Activated T-cell treated with anti-CD3 and anti-CD28 coated beads, Interleukin-2, amount 50 U/mL, for 48 hours (primary cell): ENCODE data around the gene CTF1.

Source experiments
- DNase-seq, 2 experiments: peaks; one replicate each; pipeline ENCODE4 v3.0.0-alpha.2; 2020

The CTF1 gene

DNA sequence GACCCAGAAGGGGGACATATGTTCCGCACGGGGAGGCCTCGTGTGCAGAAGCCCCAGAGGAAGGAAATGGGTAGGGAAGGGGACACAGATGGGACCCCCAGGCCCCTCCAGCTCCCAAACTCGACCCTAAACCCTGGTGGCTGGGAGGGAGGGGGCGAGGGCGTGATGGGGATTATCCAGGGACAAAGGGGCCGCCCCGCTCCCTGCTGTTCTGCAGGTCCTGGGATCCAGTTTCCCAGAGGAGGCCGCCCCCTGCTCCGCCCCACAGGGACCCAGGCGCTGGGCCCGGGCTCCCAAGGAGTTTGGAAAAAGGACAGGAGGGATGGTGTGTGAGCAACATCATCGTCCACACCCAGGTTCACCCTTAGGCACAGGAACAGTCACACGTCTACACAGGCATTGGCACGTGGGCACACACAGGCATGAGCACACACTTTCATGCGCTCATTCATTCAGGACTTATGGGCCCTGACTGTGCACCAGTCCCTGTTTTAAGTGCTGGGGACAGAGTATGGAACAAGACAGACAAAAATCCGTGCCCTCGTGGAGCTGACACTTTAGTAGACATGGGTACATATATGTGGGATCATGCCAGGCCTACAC lies 14.1 kb downstream of the CTF1 start:
- no peak for DNase-seq

DNA sequence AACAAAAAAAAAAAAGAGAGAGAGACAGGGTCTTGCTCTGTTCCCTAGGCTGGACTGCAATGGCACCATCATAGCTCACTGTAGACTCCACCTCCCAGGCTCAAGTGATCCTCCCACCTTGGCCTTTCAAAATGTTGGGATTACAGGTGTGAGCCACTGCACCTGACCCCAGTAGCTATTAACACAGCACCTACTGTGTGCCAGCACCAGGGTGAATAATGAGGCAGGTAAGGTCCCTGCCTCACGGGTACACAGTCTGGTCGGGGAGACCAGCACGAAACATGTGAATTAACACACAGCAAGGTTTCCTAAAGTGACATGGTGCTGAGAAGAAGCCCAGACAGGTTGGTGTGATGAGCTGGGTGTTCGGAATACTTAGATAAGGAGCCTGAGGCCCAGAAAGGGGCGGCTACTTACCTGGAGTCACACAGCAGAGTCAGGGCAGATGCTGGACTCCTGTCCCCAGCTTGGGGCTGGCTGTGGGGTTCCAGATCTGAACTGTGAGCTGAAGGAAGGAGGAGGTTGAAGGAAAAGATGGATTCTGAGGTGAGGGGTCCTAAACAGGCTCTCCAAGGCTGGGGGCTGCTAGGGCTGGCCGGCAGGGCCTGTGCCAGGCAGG lies 16.5 kb downstream of the CTF1 start:
- DNase-seq, result no peak

DNA sequence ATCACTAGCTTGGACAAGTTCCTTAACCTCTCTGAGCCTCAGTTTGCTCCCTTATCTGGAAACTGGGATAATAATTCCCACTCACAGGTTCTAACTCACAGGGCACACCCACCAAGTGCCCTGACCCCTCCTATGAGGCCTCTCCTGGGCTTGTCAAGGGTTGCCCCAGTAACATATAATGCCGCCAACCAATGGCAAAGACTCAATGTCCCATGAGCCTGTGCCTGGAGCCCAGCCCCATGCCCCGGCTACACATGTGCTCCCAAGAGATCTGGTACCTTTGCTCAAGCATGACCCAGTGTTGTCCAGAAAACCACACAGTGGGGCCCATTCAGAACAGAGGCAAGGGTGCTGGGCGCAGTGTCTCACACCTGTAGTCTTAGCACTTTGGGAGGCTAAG lies 18.4 kb downstream of the CTF1 start:
- DNase-seq, result no peak

GRCh38 chr16:30918614-30919013 lies 22.2 kb downstream of the CTF1 start:
- no peak for DNase-seq

DNA sequence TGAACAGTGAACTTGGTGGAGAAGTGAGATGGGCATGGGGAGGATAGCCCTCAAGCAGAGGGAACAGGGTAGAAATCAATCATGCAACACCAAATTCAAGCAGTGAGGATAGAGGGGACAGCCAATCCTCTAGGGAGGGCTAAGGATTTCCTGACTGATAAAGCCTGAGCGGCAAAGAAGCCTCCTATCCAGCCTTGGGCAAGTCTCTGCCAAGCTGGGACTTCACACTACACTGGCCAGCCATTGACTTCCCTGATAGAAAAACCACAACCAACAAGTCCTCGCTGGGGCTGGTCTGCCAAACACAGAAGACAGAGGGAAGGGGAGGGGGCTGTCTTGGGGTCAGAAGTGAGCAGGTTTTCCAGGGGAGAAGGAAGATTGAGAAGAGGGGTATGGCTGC lies 24.5 kb downstream of the CTF1 start:
- no peak for DNase-seq

GRCh38 chr16:30921459-30921747 lies 25.0 kb downstream of the CTF1 start:
- no peak for DNase-seq

- DNase-seq, result peak; percentile 92 to 94
Observed at GRCh38 chr16:30921748-30922419, 25.5 kb downstream of the CTF1 start.

DNA sequence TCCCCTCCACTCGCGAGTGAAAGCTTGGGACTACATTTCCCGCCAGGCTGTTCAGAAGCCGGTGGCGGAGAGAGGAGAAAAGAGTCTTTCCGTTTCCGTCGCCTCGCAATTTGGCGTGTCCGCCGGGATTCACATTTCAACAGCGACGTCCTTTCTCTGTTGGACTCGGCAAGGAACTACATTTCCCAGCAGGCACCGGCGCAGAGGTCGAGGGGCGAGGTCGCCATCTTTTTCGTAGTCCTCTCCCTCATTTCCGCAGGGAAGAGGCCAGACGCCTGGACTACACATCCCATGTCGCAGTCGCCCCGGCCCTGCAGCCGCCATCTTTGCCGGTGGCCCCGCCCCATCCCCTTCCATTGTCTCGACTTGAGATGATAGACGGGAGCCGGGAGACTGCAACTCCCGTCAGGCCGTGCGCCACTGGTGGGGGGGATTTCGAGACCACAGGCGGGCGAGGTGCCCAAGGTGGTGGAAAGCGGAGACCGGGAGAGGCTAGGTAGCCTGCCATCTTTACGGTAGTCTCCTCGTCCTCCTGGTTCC lies 26.1 kb downstream of the CTF1 start:
- peak; percentile 100 for DNase-seq

DNA sequence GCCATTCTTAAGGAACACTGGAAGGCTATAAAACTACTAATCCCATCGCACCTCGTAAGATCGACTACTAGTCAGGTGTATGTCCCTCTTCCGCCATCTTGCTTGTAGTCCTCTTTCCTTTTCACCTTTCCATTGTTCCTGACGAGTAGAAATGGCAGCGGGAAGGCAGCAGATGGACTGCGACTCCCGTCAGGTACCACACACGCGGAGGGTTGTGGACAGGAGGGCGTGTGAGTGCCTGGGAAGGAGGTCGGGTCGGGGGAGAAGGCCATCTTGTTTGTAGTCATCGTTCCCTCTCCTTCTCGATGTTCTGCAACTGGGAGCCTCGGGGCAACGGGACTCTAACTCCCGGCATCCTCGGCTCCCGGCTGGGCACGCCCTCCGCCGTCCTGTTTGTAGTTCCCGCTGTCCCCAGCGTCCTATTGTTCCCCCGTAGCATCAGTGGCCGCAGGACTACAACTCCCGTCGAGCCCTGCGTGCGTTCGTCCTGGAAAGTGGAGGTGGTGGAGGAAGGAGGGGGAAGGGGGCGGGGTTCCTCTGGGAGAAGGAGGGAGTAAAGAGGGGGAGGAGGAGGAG lies 26.6 kb downstream of the CTF1 start:
- DNase-seq, result peak; percentile 96

- DNase-seq, result no peak
Observed at GRCh38 chr16:30923554-30924075, 27.2 kb downstream of the CTF1 start, which contains the start of gene FBXL19. FBXL19 (plus strand) TSS chr16:30923572; CDS start chr16:30925755, 2,183 bp downstream.

DNA sequence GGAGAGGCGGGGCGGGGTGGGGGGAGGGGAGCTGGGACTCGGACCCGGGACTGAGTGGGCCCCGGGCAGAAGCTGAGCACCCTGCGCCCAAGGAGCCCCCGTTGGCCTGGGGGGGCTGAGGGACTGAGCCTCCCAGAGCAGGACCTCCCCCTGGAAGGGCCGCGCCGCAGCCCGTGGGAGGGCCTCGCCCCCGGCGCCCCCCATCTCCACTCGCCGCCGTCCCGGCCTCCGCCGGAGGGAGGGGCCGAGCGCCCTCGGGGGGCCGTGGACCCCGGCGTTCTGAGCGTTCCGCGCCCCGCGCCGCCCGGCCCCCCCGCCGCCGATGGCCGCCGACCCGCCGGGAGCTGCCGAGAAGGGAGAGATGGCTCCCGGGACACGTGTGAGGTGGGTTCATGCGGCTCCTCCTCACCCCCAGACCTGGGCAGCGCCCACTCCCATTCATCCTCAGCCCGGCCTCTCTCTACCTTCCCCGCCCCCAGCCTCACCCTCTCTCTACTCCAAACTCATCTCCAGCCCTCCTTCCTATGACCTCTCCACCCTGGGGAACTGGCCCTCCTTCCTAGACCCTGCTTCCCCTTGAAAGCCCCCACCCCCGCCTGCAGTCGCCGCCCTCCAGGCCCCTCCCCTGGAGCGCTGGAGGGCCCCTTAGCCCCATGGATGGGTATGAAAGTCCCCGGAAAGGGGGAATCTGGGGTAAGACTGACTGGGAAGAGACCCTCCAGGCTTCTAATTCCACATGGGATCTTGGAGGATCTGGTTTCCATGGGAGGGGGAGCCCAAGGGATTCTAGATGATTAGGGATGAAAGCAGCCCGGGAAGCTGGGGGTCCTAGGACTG lies 27.9 kb downstream of the CTF1 start:
- DNase-seq, result peak in 1 of 2 experiments; percentile 44

- DNase-seq, result no peak
Observed at GRCh38 chr16:30924913-30925631, 28.7 kb downstream of the CTF1 start.

GRCh38 chr16:30925632-30925987 lies 29.2 kb downstream of the CTF1 start:
- no peak for DNase-seq

- no peak for DNase-seq
Observed at GRCh38 chr16:30925995-30926811, 29.8 kb downstream of the CTF1 start.

DNA sequence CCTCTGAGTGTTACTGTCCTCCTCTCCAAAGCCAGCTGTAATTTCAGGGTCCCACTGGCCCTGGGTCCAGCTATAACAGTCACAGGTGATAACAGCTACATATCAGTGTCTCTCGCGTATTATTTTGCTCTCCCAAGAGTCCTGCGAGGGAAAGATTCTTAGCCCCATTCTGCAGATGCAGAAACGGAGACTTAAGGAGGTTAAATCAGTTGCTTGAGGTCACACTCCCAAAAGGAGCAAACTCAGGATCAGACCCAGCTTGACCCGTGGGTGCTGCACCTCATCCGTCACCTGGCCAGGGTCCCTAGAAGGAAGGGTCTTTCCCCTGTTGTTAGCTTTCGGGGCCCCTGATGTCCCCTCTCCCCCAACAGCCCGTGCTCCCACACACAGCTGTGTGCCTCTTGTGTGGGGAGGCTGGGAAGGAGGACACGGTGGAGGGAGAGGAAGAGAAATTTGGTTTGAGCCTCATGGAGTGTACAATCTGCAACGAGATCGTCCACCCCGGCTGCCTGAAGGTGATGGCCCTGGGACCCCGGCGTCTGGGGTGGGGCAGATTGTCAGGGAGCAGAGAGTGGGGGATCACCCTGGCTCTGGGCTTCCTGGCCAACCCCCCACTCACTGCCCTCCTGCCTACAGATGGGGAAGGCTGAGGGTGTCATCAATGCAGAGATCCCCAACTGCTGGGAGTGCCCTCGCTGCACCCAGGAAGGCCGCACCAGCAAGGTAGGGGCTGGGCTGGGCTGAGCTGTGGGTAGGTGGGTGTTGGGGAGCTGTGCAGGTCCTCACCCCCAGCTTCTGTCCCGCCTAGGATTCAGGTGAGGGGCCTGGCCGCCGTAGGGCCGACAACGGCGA lies 30.7 kb downstream of the CTF1 start:
- DNase-seq, result no peak

DNA sequence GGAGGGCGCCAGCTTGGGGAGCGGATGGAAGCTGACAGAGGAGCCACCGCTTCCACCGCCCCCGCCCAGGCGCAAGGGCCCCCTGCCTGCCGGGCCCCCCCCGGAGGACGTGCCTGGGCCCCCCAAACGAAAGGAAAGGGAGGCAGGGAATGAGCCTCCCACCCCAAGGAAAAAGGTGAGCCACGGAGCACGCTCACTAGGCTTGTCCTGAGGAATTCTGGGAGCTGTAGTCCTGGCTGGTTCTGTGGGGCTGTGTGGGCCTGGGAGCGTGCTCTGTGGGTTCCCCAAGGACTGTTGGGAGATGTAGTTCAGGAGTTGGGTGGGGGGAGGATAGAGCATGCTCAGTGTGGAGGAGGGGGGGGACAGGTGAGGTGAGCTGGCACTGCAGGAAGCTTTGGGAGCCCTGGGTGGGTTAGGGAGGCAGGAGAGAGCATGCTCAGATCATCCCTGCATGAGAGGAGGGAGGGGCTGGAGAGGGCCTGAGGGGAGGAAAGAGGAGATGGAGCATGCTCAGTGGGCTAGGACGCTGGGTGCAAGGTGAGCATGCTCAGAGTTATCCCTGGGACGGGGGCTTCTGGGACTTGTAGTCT lies 31.5 kb downstream of the CTF1 start:
- DNase-seq, result peak; percentile 41 to 52

GRCh38 chr16:30928390-30928789 lies 32.0 kb downstream of the CTF1 start:
- no peak for DNase-seq

DNA sequence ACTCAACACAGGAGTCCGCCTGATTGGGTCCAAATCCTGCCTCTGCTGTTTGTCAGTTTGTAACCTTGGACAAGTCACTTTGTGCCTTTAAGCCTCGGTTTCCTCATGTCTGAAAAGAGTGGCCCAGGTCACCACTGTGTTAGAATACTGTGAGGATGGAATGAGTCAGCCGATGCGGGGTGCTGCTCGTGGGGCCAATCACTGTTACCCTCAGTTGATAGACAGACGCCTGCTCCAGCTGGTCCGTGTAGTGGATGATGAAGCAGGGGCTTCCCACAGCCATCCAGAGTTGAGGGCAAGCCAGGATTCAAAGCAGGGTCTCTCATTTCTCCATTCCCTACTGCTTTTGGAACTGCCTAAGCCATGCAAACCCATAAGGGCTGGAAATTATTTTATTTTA lies 32.8 kb downstream of the CTF1 start:
- DNase-seq, result no peak

GRCh38 chr16:30930160-30930571 lies 33.8 kb downstream of the CTF1 start:
- DNase-seq, result no peak
